ENCODE measurements around the gene ARHGEF9.

Gene ARHGEF9

DNA sequence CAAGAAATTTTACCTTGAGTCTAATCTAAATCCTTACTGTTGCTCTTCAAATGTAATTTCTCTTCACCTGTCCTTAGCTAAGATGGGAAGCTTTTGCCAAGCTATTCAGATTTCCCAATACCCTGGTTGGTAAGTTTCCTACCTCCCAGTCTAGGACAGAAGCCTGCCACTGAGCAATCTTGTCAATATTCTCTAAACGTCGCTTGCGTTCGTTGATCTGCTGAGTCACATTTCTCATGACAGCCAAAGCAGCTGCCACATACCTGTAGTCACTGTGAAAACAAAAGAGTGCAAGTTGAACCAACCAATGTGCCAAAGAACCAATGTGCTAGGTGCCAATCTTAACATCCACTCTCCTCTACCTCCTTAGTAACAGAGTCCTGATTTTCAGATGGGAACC, 111.1 kb downstream of the ARHGEF9 start (continued):
- TF ChIP-seq, protein P1, sequence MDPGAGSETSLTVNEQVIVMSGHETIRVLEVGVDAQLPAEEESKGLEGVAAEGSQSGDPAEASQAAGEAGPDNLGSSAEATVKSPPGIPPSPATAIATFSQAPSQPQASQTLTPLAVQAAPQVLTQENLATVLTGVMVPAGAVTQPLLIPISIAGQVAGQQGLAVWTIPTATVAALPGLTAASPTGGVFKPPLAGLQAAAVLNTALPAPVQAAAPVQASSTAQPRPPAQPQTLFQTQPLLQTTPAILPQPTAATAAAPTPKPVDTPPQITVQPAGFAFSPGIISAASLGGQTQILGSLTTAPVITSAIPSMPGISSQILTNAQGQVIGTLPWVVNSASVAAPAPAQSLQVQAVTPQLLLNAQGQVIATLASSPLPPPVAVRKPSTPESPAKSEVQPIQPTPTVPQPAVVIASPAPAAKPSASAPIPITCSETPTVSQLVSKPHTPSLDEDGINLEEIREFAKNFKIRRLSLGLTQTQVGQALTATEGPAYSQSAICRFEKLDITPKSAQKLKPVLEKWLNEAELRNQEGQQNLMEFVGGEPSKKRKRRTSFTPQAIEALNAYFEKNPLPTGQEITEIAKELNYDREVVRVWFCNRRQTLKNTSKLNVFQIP (CRISPR knock-in tag; IDR thresholded peaks at IDR 0.05; ENCODE audit: borderline replicate concordance, low read depth), result no peak
- TF ChIP-seq TCF4 (CRISPR knock-in tag; IDR thresholded peaks at IDR 0.05; ENCODE audit: borderline replicate concordance), result no peak
- TF ChIP-seq TOX (CRISPR knock-in tag; IDR thresholded peaks at IDR 0.05; ENCODE audit: borderline replicate concordance), result no peak
- TF ChIP-seq RARB (CRISPR knock-in tag; IDR thresholded peaks at IDR 0.05), result no peak
- TF ChIP-seq CSDC2 (CRISPR knock-in tag; IDR thresholded peaks at IDR 0.05), result no peak
- no peak for TF ChIP-seq ISL1 (CRISPR knock-in tag; IDR thresholded peaks at IDR 0.05)

DNA sequence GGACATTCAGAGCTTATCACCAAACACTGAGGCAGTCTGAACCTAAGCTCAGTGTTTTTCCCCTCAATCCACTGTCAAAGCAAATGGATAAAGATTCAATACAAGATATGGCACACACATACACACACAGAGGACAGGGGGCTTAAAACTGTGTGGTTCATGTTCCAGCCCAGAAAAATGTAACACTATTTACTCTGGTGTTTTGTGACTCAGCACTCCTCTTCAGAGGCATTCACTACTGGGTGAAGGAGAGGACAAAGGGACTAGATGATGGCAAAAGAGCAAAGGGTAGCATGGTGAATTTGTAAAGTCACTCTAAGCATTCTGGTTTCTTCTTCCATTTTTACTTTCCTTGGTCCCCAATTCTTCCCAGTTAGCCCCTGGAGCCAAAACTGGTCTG, 120.3 kb downstream of the ARHGEF9 start:
- no peak for ATAC-seq
- TF ChIP-seq TOX (CRISPR knock-in tag; IDR thresholded peaks at IDR 0.05; ENCODE audit: borderline replicate concordance), result no peak
- TF ChIP-seq, protein P2, sequence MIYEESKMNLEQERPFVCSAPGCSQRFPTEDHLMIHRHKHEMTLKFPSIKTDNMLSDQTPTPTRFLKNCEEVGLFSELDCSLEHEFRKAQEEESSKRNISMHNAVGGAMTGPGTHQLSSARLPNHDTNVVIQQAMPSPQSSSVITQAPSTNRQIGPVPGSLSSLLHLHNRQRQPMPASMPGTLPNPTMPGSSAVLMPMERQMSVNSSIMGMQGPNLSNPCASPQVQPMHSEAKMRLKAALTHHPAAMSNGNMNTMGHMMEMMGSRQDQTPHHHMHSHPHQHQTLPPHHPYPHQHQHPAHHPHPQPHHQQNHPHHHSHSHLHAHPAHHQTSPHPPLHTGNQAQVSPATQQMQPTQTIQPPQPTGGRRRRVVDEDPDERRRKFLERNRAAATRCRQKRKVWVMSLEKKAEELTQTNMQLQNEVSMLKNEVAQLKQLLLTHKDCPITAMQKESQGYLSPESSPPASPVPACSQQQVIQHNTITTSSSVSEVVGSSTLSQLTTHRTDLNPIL (CRISPR knock-in tag; IDR thresholded peaks at IDR 0.05; ENCODE audit: low read depth), result no peak
- TF ChIP-seq TCF4 (CRISPR knock-in tag; IDR thresholded peaks at IDR 0.05; ENCODE audit: borderline replicate concordance), result no peak
- TF ChIP-seq, protein P3, sequence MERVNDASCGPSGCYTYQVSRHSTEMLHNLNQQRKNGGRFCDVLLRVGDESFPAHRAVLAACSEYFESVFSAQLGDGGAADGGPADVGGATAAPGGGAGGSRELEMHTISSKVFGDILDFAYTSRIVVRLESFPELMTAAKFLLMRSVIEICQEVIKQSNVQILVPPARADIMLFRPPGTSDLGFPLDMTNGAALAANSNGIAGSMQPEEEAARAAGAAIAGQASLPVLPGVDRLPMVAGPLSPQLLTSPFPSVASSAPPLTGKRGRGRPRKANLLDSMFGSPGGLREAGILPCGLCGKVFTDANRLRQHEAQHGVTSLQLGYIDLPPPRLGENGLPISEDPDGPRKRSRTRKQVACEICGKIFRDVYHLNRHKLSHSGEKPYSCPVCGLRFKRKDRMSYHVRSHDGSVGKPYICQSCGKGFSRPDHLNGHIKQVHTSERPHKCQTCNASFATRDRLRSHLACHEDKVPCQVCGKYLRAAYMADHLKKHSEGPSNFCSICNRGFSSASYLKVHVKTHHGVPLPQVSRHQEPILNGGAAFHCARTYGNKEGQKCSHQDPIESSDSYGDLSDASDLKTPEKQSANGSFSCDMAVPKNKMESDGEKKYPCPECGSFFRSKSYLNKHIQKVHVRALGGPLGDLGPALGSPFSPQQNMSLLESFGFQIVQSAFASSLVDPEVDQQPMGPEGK (CRISPR knock-in tag; IDR thresholded peaks at IDR 0.05; ENCODE audit: borderline replicate concordance), result no peak
- TF ChIP-seq CSDC2 (CRISPR knock-in tag; IDR thresholded peaks at IDR 0.05), result no peak
- no peak for TF ChIP-seq ZNF70 (CRISPR knock-in tag; IDR thresholded peaks at IDR 0.05)
- TF ChIP-seq ZC3H10 (CRISPR knock-in tag; IDR thresholded peaks at IDR 0.05), result no peak
- no peak for TF ChIP-seq ZNF565 (CRISPR knock-in tag; conservative IDR thresholded peaks at IDR 0.05; ENCODE audit: low read depth)
- TF ChIP-seq SNAI2 (CRISPR knock-in tag; IDR thresholded peaks at IDR 0.05), result no peak
- TF ChIP-seq ZFP30 (CRISPR knock-in tag; IDR thresholded peaks at IDR 0.05), result no peak
- TF ChIP-seq, protein P4, sequence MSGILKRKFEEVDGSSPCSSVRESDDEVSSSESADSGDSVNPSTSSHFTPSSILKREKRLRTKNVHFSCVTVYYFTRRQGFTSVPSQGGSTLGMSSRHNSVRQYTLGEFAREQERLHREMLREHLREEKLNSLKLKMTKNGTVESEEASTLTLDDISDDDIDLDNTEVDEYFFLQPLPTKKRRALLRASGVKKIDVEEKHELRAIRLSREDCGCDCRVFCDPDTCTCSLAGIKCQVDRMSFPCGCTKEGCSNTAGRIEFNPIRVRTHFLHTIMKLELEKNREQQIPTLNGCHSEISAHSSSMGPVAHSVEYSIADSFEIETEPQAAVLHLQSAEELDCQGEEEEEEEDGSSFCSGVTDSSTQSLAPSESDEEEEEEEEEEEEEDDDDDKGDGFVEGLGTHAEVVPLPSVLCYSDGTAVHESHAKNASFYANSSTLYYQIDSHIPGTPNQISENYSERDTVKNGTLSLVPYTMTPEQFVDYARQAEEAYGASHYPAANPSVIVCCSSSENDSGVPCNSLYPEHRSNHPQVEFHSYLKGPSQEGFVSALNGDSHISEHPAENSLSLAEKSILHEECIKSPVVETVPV (CRISPR knock-in tag; IDR thresholded peaks at IDR 0.05), result no peak
- TF ChIP-seq, protein P1 (CRISPR knock-in tag; IDR thresholded peaks at IDR 0.05; ENCODE audit: borderline replicate concordance, low read depth), result no peak
- TF ChIP-seq GLIS3 (CRISPR knock-in tag; IDR thresholded peaks at IDR 0.05), result no peak
- TF ChIP-seq OSR1 (CRISPR knock-in tag; IDR thresholded peaks at IDR 0.05), result no peak
- no peak for TF ChIP-seq PPARA (CRISPR knock-in tag; IDR thresholded peaks at IDR 0.05; ENCODE audit: borderline replicate concordance)
- TF ChIP-seq RARB (CRISPR knock-in tag; IDR thresholded peaks at IDR 0.05), result no peak
- no peak for TF ChIP-seq ZFP3 (CRISPR knock-in tag; IDR thresholded peaks at IDR 0.05)

DNA sequence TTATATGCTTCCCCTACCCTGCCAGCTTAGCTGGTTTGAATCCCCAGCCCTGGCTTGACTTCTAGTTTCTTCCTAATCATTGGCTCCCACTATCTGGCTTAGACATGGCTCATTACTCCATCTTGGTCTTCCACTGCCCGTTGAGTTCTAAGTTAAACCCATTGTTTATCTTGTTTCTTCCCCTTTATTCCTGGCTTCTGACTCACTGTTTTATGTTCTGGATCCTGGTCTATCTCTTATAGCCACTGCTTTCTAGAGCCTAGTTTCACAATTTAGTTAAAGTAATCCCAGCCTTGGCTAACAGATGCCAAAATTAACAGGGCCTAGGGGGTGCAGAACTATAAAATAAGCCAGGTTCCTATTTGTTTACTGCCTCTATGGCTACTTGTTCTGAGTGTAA, 120.9 kb downstream of the ARHGEF9 start:
- no peak for ATAC-seq
- TF ChIP-seq ZC3H10 (CRISPR knock-in tag; IDR thresholded peaks at IDR 0.05), result no peak
- TF ChIP-seq, protein P4 (CRISPR knock-in tag; IDR thresholded peaks at IDR 0.05), result no peak
- no peak for TF ChIP-seq ZFP30 (CRISPR knock-in tag; IDR thresholded peaks at IDR 0.05)
- TF ChIP-seq ESRRG (CRISPR knock-in tag; IDR thresholded peaks at IDR 0.05), result no peak
- TF ChIP-seq, protein P1 (CRISPR knock-in tag; IDR thresholded peaks at IDR 0.05; ENCODE audit: borderline replicate concordance, low read depth), result no peak
- no peak for TF ChIP-seq OSR1 (CRISPR knock-in tag; IDR thresholded peaks at IDR 0.05)
- TF ChIP-seq, protein P2 (CRISPR knock-in tag; IDR thresholded peaks at IDR 0.05; ENCODE audit: low read depth), result no peak
- no peak for TF ChIP-seq PPARA (CRISPR knock-in tag; IDR thresholded peaks at IDR 0.05; ENCODE audit: borderline replicate concordance)
- no peak for TF ChIP-seq ISL1 (CRISPR knock-in tag; IDR thresholded peaks at IDR 0.05)
- no peak for TF ChIP-seq TOX (CRISPR knock-in tag; IDR thresholded peaks at IDR 0.05; ENCODE audit: borderline replicate concordance)
- TF ChIP-seq, protein P5, sequence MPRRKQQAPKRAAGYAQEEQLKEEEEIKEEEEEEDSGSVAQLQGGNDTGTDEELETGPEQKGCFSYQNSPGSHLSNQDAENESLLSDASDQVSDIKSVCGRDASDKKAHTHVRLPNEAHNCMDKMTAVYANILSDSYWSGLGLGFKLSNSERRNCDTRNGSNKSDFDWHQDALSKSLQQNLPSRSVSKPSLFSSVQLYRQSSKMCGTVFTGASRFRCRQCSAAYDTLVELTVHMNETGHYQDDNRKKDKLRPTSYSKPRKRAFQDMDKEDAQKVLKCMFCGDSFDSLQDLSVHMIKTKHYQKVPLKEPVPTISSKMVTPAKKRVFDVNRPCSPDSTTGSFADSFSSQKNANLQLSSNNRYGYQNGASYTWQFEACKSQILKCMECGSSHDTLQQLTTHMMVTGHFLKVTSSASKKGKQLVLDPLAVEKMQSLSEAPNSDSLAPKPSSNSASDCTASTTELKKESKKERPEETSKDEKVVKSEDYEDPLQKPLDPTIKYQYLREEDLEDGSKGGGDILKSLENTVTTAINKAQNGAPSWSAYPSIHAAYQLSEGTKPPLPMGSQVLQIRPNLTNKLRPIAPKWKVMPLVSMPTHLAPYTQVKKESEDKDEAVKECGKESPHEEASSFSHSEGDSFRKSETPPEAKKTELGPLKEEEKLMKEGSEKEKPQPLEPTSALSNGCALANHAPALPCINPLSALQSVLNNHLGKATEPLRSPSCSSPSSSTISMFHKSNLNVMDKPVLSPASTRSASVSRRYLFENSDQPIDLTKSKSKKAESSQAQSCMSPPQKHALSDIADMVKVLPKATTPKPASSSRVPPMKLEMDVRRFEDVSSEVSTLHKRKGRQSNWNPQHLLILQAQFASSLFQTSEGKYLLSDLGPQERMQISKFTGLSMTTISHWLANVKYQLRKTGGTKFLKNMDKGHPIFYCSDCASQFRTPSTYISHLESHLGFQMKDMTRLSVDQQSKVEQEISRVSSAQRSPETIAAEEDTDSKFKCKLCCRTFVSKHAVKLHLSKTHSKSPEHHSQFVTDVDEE (CRISPR knock-in tag; IDR thresholded peaks at IDR 0.05), result no peak
- no peak for TF ChIP-seq SNAI2 (CRISPR knock-in tag; IDR thresholded peaks at IDR 0.05)
- no peak for TF ChIP-seq GLIS3 (CRISPR knock-in tag; IDR thresholded peaks at IDR 0.05)

All from SK-N-SH treated with all-trans-retinoic acid at 6 μM for 48 hours (cell line).